CD14-positive monocyte (primary cell): Measurements from ENCODE around the gene ENDOV. TPM values are rescaled to one million over a fixed set of nuclear protein-coding genes. Genes with fewer than 3 reads are reported as not detected.
A peak's percentile ranks its signal among the peaks of the same experiment; 100 is the strongest.

Experiments used
- DNase-seq, 3 donors: peaks; one replicate each; pipeline ENCODE4 v3.0.0-alpha.2; 2011 to 2022
- H2AFZ ChIP-seq: 2 replicates; pipeline ENCODE4 v1.6.0; 2012; ENCODE audit warnings: mild to moderate bottlenecking, low read depth, low read length, inconsistent platforms; ENCODE audit not compliant: insufficient read depth, poor library complexity, severe bottlenecking
- H3K27ac ChIP-seq, 2 donors: 1 replicate in 1 of 2; 2 replicates in 1 of 2; pipeline ENCODE4 v1.5.1; 2012 to 2013; ENCODE audit warnings: low read length in 2 of 2, control low read depth in 1 of 2, inconsistent platforms in 1 of 2, low read depth in 1 of 2, mild to moderate bottlenecking in 1 of 2
- H3K27me3 ChIP-seq, 2 donors: one replicate each; pipeline versions ENCODE4 v1.6.0 to v1.6.1; 2011 to 2013; ENCODE audit warnings: low read length in 2 of 2; ENCODE audit not compliant: control insufficient read depth in 2 of 2, insufficient read depth in 2 of 2
- H3K36me3 ChIP-seq, 2 donors: replicated peaks in 1 of 2; 1 replicate in 1 of 2; 2 replicates in 1 of 2; pipeline versions ENCODE4 v1.5.1 to v1.6.1; 2012 to 2013; ENCODE audit warnings: low read length in 2 of 2, control low read depth in 1 of 2, inconsistent platforms in 1 of 2, mild to moderate bottlenecking in 1 of 2; ENCODE audit not compliant: insufficient read depth in 2 of 2, control insufficient read depth in 1 of 2
- H3K4me1 ChIP-seq, 2 donors: 1 replicate in 1 of 2; 2 replicates in 1 of 2; pipeline versions ENCODE4 v1.5.1 to v1.6.1; 2012 to 2013; ENCODE audit warnings: low read length in 2 of 2, control low read depth in 1 of 2, inconsistent platforms in 1 of 2, mild to moderate bottlenecking in 1 of 2, moderate library complexity in 1 of 2; ENCODE audit not compliant: insufficient read depth in 2 of 2, control insufficient read depth in 1 of 2
- H3K4me2 ChIP-seq: replicated peaks from 2 replicates; pipeline ENCODE3; 2012; ENCODE audit warnings: low read length, moderate library complexity, mild to moderate bottlenecking; ENCODE audit not compliant: poor library complexity, severe bottlenecking; ENCODE audit errors: extremely low read depth
- H3K4me3 ChIP-seq, 3 experiments: fragments of 200-600 bp in 1 of 3; sonication (generic) in 1 of 3; replicated peaks in 1 of 3; 1 replicate in 2 of 3; 2 replicates in 1 of 3; pipeline ENCODE4 v1.5.1; 2011 to 2013; ENCODE audit warnings: low read length in 3 of 3, mild to moderate bottlenecking in 3 of 3, control low read depth in 2 of 3, low read depth in 2 of 3, inconsistent platforms in 1 of 3, moderate library complexity in 1 of 3
- H3K79me2 ChIP-seq: 2 replicates; pipeline ENCODE4 v1.6.0; 2012; ENCODE audit warnings: mild to moderate bottlenecking, control low read depth, inconsistent platforms, low read length, moderate library complexity; ENCODE audit not compliant: insufficient read depth
- H3K9ac ChIP-seq: 2 replicates; pipeline ENCODE4 v1.6.0; 2017; ENCODE audit warnings: low read length, mild to moderate bottlenecking; ENCODE audit not compliant: insufficient read depth, poor library complexity, severe bottlenecking
- H3K9me3 ChIP-seq, 2 donors: replicated peaks in 1 of 2; 1 replicate in 1 of 2; 2 replicates in 1 of 2; pipeline versions ENCODE4 v1.5.1 to v1.6.1; 2012 to 2013; ENCODE audit warnings: low read length in 2 of 2, control low read depth in 1 of 2; ENCODE audit not compliant: control insufficient read depth in 1 of 2, insufficient read depth in 1 of 2
- H4K20me1 ChIP-seq: 2 replicates; pipeline ENCODE4 v1.6.0; 2012; ENCODE audit warnings: mild to moderate bottlenecking, low read length, control low read depth, moderate library complexity; ENCODE audit not compliant: insufficient read depth
- H3K27ac Mint-ChIP-seq, 7 donors: one replicate each; pipeline ENCODE4 v1.8.0; 2020; ENCODE audit warnings: mild to moderate bottlenecking in 7 of 7, mixed read lengths in 7 of 7, moderate library complexity in 6 of 7, inconsistent platforms in 2 of 7
- H3K27me3 Mint-ChIP-seq, 3 donors: one replicate each; pipeline ENCODE4 v1.8.0; 2021 to 2022; ENCODE audit warnings: low read depth in 3 of 3, mild to moderate bottlenecking in 3 of 3, mixed read lengths in 3 of 3, moderate library complexity in 3 of 3, inconsistent platforms in 1 of 3
- H3K36me3 Mint-ChIP-seq, 2 donors: one replicate each; pipeline ENCODE4 v1.8.0; 2020; ENCODE audit warnings: mixed read lengths in 2 of 2, inconsistent platforms in 1 of 2, mild to moderate bottlenecking in 1 of 2
- H3K4me1 Mint-ChIP-seq: one replicate; pipeline ENCODE4 v1.8.0; 2020; ENCODE audit warnings: mild to moderate bottlenecking, mixed read lengths
- H3K4me3 Mint-ChIP-seq, 2 donors: one replicate each; pipeline ENCODE4 v1.8.0; 2020; ENCODE audit warnings: mild to moderate bottlenecking in 2 of 2, mixed read lengths in 2 of 2, moderate library complexity in 1 of 2
- H3K9me3 Mint-ChIP-seq, 7 donors: one replicate each; pipeline ENCODE4 v1.8.0; 2020 to 2022; ENCODE audit warnings: mixed read lengths in 7 of 7, mild to moderate bottlenecking in 6 of 7, moderate library complexity in 6 of 7, inconsistent platforms in 2 of 7
- CTCF ChIP-seq: fragments of 200-600 bp; IDR thresholded peaks from one replicate; pipeline ENCODE4 v1.8.0; 2022; ENCODE audit warnings: antibody characterized with exemption, mild to moderate bottlenecking
- WGBS: methylation state at CpG from one replicate; pipeline ENCODE4 v1.1.5; 2013; ENCODE audit warnings: missing lambda C conversion rate; ENCODE audit not compliant: insufficient coverage; 5-methylcytosine and 5-hydroxymethylcytosine counted together
- intact Hi-C, 2 donors: fragments of 100-400 bp; cut with micrococcal nuclease; formaldehyde crosslinking; loops; one replicate each; pipeline versions ENCODE4 v1.15.0 to v1.15.1; 2023
- polyA plus RNA-seq, 3 donors: library from polyadenylated mRNA; depleted of rRNA in 1 of 3; unstranded in 2 of 3; stranded (reverse) in 1 of 3; fragments of 300-500 nt in 2 of 3; fragments of >200 nt in 1 of 3; fragmentation: Illumina TruSeq in 2 of 3; gene quantifications; 1 replicate in 2 of 3; 2 replicates in 1 of 3; pipeline ENCODE4 v1.2.3, GENCODE V29; 2012 to 2021

The ENDOV gene
- polyA plus RNA-seq, 3 donors, result 10.4 to 15.7 (median 13.3) TPM

GRCh38 chr17:80466188-80466705, 51.3 kb downstream of the ENDOV start:
- intact Hi-C loops, result no loop called here
- Mint-ChIP-seq H3K27me3 (peaks cover 40 to 69% (median 52%) of the 10 kb centered on the region in 3 donors), H3K4me1 (no peaks in the 10 kb centered on the region), H3K9me3 (peaks cover 0 to 4% (median 0%) of the 10 kb centered on the region in 7 donors), H3K27ac (no peak overlapping the region), H3K4me3 (no peak overlapping the region), H3K36me3 (no peaks in the 10 kb centered on the region)
- H3K27me3 ChIP-seq, result peaks cover 0 to 35% of the 10 kb centered on the region in 2 donors
- H3K36me3 ChIP-seq, result no peaks in the 10 kb centered on the region
- no peaks in the 10 kb centered on the region for H4K20me1 ChIP-seq
- no peak overlapping the region for H3K4me2 ChIP-seq
- WGBS, result 85% methylated on average over 12 of the region's 15 CpGs
- no peaks in the 10 kb centered on the region for H3K79me2 ChIP-seq
- DNase-seq, result no peak
- no peak overlapping the region for H3K27ac ChIP-seq
- H3K9me3 ChIP-seq, result no peaks in the 10 kb centered on the region
- no peak overlapping the region for H2AFZ ChIP-seq
- no peak overlapping the region for H3K9ac ChIP-seq
- H3K4me3 ChIP-seq, result no peak overlapping the region
- no peaks in the 10 kb centered on the region for H3K4me1 ChIP-seq
- TF ChIP-seq CTCF, result no peak

GRCh38 chr17:80468242-80468641, 53.3 kb downstream of the ENDOV start:
- Histone ChIP-seq H3K36me3 (no peaks in the 10 kb centered on the region), H3K4me3 (no peak overlapping the region), H3K27me3 (peaks cover 2 to 52% of the 10 kb centered on the region in 2 donors), H3K4me2 (no peak overlapping the region), H3K27ac (no peak overlapping the region), H2AFZ (no peak overlapping the region), H3K9me3 (no peaks in the 10 kb centered on the region), H3K79me2 (no peaks in the 10 kb centered on the region), H4K20me1 (no peaks in the 10 kb centered on the region), H3K9ac (no peak overlapping the region), H3K4me1 (no peaks in the 10 kb centered on the region)
- Mint-ChIP-seq H3K27ac (peak overlapping the region in 1 of 7 donors; percentile 55), H3K4me1 (no peaks in the 10 kb centered on the region), H3K36me3 (no peaks in the 10 kb centered on the region), H3K9me3 (peaks cover 0 to 4% (median 0%) of the 10 kb centered on the region in 7 donors), H3K27me3 (peaks cover 45 to 80% (median 54%) of the 10 kb centered on the region in 3 donors), H3K4me3 (peak overlapping the region in 1 of 2 donors; percentile 54)
- DNase-seq, result no peak
- intact Hi-C loops, result no loop called here
- 22% methylated on average over 6 of the region's 16 CpGs for WGBS
- no peak for TF ChIP-seq CTCF
